Putamen (tissue), 1 donor: Measurements from ENCODE around the gene PHACTR1.

ENCODE experiments used
- DNase-seq: peaks from one replicate; pipeline ENCODE4 v3.0.0-alpha.2; 2016; ENCODE audit warnings: low spot score

The PHACTR1 gene

GRCh38 chr6:13163161-13163944 lies 446.8 kb downstream of the PHACTR1 start:
- DNase-seq, result no peak

GRCh38 chr6:13164291-13164690 lies 447.7 kb downstream of the PHACTR1 start:
- no peak for DNase-seq

GRCh38 chr6:13165502-13166172 lies 449.1 kb downstream of the PHACTR1 start:
- no peak for DNase-seq

DNA sequence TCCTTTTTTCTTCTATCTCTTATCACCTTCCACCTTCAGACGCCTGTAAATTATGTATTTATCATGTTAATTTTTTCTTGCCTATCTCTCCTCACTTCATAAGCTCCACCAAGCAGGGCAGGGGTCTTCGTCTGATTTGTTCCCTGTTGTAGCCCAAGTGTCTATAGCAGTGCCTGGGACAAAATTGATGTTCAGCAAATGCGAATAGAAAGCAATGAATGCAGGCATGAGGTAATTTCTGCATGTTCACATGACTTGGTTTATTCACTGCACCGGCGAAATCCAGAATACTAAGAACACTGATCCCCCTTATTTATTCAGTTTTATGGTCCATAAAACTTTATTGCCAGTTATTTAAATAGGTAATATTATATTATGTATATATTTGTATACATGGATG lies 449.7 kb downstream of the PHACTR1 start:
- no peak for DNase-seq

- no peak for DNase-seq
Observed at GRCh38 chr6:13166916-13167315, 450.3 kb downstream of the PHACTR1 start.

DNA sequence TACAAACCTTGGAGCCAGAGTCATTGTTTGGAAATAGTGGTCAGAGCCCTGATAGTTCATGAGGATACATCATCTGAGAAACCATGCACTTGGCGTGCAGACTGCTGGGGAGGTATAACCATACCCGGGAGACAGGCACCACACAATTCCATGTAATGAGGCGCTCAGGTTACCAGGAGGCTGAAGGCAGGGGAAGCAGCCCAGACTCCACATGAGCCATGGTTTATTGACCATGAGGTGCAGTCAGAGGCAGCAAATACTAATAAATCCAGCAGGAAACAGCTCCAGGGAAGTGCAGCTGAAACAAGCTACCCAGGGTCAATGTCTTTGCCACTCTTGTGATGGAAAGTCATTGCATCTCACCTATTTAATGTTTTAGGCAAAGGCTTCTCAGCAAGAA lies 455.7 kb downstream of the PHACTR1 start:
- DNase-seq, result no peak

- DNase-seq, result no peak
Observed at GRCh38 chr6:13175087-13175486, 458.5 kb downstream of the PHACTR1 start.

- DNase-seq, result no peak
Observed at GRCh38 chr6:13175759-13176158, 459.2 kb downstream of the PHACTR1 start.

DNA sequence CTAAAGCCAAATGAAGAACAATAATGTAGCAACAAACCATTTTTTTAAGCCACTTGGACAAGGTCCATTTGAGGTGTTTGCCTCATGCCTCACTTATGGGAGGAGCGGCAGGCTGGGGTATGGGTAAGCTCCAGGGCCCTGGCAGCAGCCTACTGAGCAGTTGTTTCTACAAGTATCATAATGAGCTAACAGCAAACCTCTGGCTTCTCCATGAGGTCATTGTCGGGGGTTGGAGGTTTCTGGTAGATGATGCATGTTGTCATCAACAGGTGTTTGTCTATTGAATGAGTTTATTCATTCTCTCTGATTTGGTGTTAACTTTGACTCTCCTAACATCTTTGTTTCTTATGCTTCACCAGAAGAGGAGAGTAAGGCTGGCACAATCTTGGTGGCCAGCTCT lies 461.1 kb downstream of the PHACTR1 start:
- no peak for DNase-seq

DNA sequence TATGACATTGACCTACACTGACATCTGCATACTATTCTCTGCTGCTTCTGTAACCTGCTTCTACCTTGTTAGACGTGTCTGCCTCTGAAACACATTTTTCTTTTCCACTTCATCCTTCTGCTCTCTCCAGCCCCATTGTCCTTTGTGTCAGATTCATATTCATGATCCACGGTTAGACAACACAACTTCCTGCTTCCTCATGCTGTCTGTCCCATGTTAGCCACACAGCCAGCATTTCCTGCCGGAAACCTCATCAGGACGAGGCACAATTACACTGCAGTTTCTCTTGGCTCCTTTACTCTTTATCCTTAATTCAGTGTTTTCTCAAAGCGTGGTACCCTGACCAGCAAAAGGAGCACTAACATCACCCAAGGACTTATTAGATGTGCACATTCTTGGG lies 461.5 kb downstream of the PHACTR1 start:
- no peak for DNase-seq

DNA sequence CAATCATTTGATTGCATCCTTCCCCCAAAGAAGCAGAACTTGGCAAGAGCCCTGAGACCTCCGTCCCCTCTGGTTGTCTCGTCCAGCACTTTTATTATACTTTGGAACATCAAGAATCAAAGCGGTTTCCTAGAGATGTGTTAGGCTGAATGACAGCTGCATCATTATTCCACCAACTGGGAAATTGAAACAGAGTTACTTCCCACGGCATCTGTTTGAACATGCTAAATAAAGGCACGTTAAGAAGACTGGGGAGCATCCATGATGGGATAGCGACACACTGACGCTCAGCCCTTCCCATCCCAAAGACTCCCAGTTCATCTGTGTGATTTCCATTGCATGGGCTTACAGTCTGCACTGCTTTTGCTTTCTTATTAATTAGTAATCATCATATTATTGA lies 464.0 kb downstream of the PHACTR1 start:
- DNase-seq, result peak; percentile 42

DNA sequence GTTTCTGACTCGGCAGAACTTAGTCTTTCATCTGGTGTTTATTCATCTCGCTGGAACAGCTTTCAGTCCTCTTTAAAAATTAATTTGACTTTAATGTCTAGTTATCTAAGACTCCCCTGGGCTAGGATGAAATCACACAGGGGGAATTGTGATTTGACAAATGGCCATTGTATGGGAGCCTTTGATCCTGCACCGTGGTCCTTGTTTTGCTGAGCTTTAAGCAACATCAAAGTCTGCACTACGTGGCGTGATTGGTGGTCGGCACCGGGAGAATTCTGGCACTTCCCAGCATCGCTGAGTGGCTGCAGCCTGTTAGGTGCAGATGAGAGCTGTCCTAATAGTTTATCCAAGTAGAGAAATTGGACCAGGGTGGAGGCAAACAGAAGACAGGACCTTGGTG lies 464.8 kb downstream of the PHACTR1 start:
- no peak for DNase-seq

DNA sequence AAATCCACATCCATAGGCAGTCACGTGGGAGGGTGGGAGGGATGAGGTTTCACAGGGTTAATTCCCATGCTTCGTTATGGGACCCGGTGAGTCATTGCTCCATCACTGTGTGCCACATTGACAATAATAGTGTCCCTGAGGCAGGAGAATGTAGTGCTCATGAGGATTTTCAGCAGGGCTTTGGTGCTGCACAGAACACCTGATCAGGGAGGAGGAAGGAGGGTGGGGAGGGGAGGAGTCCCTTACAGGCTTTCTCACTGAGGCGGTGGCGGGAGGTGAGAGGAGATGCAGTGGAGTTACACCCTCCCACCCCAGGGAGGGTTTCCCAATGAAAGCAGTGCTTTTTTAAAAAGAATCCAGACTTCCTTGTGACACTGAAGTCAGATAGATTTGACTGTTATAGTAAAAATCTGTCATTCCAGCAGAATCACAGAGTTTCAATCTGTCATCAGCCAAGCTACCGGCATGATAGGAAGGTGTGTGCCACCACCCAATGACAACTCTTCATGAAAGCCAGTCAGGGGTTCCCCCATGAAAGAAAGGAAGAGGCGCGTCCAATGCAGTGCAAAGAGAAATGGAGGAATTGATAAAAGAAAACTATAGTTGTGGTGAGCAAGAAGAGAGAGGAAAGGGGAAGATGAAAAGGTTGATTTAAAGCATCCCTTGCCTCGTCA lies 467.0 kb downstream of the PHACTR1 start:
- DNase-seq, result peak; percentile 79

- DNase-seq, result no peak
Observed at GRCh38 chr6:13184089-13184468, 467.5 kb downstream of the PHACTR1 start.

- DNase-seq, result no peak
Observed at GRCh38 chr6:13184547-13184946, 468.0 kb downstream of the PHACTR1 start.

DNA sequence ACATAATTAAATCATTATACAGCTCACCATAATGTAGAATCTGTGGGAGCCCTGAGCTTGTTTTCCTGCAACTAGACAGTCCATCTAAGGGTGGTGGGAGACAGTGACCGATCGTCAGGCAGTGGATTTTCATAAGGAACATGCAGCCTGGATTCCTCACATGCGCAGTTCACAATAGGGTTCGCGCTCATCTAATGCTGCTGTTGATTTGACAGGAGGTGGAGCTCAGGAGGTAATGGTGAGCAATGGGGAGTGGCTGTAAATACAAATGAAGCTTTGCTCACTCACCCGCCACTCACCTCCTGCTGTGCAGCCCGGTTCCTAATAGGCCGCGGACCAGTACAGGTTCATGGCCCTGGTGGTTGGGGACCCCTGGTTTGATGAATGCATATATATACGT lies 470.3 kb downstream of the PHACTR1 start:
- no peak for DNase-seq

DNA sequence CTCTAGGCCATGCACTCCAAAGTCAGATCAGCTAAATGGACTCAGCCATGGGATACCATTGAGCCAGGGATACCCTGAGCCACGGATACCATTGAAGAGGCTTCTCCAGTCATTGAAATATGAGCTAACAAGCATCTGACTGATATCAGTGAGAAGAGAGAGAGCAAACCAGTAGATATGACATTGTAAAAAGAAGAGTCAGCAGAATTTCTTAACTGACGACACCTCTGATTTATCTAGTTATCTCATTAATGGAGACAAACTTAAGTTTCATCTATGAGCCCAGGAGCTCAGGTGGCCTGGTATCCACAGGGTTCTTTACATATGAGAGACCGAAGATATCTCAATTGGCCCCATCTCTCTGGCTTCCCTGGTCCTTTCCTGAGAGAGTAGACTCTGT lies 471.1 kb downstream of the PHACTR1 start:
- no peak for DNase-seq

- no peak for DNase-seq
Observed at GRCh38 chr6:13188306-13188705, 471.7 kb downstream of the PHACTR1 start.

DNA sequence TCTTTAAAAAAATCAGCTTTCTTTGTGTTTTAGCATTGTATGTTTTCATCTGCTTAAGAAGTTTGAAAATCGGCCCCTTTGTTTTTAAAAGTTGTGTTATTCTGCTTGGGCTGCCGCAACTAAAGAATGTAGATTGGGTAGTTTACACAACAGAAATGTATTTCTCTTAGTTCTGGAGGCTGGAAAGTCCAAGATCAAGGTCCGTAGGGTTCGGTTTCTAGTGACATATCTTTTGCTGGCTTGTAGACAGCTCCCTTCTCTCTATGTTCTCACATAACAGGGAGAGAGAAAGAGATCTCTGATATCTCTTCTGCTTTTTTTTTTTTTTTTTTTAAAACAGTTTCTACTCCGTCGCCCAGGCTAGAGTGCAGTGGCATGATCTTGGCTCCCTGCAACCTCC lies 473.1 kb downstream of the PHACTR1 start:
- no peak for DNase-seq

DNA sequence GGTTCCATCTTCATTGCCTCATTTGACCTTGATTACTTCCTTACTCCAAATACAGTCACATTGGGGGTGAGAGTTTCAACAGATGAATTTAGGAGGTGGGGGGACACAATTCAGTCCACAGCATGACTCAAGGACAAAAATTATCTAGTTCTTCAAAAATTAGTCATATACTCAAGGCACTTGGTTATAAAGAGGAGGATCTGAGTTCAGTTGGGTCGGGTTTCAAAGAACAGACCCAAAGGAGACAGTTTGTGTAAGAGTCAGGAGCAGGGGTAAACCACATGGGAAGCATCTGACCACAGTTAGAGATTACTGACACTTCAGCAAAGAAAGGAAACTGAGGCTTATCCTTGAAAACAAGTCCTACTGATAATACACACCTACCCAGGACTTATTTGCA lies 473.8 kb downstream of the PHACTR1 start:
- no peak for DNase-seq

- no peak for DNase-seq
Observed at GRCh38 chr6:13191461-13191860, 474.9 kb downstream of the PHACTR1 start.

DNA sequence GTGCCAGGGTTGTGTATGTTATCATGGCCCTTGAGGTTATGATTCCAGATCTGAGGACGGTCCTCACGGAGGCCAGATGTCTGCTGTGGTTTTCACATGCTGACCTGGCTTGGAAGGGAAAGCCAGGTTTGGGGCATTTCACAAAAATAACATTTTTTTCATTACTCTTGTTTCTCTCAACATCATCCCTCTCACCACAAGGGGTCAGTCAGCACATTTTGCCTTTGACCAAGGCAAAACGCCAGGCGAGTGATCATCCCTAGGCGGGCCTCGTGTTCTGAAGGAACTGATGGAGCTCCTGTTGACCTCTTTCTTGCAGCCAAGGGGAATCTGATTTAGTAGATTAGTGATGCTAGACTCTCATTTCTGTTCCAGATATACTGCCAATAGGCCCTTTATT lies 478.3 kb downstream of the PHACTR1 start:
- peak; percentile 33 for DNase-seq

GRCh38 chr6:13195803-13196202 lies 479.2 kb downstream of the PHACTR1 start:
- no peak for DNase-seq
